Adrenal gland (tissue), 5 donors: Measurements from ENCODE around the gene RPL27.

Experiments
- POLR2A ChIP-seq, 2 donors: fragments of 450-650 bp; IDR thresholded peaks; one replicate each; pipeline ENCODE4 v1.6.1; 2017; ENCODE audit warnings: antibody characterized with exemption in 2 of 2, mild to moderate bottlenecking in 2 of 2, moderate library complexity in 1 of 2
- TF ChIP-seq, protein P1 (sequence below), 6 experiments: fragments of 450-650 bp in 4 of 6; fragments of 200-600 bp in 2 of 6; sonication (generic) in 1 of 6; IDR thresholded peaks; 1 replicate in 5 of 6; 2 replicates in 1 of 6; pipeline versions ENCODE4 v1.5.1 to v1.8.0; 2016 to 2021; ENCODE audit warnings: antibody characterized with exemption in 6 of 6, mild to moderate bottlenecking in 2 of 6, moderate library complexity in 1 of 6
- donor health status: DM: no; HTN: no; CAD: no.

- no peak for TF ChIP-seq POLR2A (IDR thresholded peaks at IDR 0.05)
- TF ChIP-seq, protein P1, sequence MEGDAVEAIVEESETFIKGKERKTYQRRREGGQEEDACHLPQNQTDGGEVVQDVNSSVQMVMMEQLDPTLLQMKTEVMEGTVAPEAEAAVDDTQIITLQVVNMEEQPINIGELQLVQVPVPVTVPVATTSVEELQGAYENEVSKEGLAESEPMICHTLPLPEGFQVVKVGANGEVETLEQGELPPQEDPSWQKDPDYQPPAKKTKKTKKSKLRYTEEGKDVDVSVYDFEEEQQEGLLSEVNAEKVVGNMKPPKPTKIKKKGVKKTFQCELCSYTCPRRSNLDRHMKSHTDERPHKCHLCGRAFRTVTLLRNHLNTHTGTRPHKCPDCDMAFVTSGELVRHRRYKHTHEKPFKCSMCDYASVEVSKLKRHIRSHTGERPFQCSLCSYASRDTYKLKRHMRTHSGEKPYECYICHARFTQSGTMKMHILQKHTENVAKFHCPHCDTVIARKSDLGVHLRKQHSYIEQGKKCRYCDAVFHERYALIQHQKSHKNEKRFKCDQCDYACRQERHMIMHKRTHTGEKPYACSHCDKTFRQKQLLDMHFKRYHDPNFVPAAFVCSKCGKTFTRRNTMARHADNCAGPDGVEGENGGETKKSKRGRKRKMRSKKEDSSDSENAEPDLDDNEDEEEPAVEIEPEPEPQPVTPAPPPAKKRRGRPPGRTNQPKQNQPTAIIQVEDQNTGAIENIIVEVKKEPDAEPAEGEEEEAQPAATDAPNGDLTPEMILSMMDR (IDR thresholded peaks at IDR 0.05), result no peak
Observed at GRCh38 chr17:42991471-42991870, 6.7 kb upstream of the RPL27 start.
